GM19372 (cell line): ENCODE data around the gene PCDHB12.
"Not testable (repeated sequence)": the region's sequence is repeated elsewhere in the genome, so short reads cannot be mapped to it uniquely, and the experiment has no call there.

ENCODE experiments used
- ATAC-seq: cut with Tn5 transposase; IDR thresholded peaks from one replicate; pipeline ENCODE4 v1.9.1; 2021; ENCODE audit warnings: mild to moderate bottlenecking, low read depth, moderate library complexity; ENCODE audit not compliant: unreplicated experiment

Gene PCDHB12

DNA sequence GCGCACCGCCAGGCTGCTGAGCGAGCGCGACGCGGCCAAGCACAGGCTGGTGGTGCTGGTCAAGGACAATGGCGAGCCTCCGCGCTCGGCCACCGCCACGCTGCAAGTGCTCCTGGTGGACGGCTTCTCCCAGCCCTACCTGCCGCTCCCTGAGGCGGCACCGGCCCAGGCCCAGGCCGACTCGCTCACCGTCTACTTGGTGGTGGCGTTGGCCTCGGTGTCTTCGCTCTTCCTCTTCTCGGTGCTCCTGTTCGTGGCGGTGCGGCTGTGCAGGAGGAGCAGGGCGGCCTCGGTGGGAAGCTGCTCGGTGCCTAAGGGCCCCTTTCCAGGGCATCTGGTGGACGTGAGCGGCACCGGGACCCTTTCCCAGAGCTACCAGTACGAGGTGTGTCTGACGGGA lies 6.9 kb upstream of the PCDHB12 start:
- not testable (repeated sequence) for ATAC-seq

DNA sequence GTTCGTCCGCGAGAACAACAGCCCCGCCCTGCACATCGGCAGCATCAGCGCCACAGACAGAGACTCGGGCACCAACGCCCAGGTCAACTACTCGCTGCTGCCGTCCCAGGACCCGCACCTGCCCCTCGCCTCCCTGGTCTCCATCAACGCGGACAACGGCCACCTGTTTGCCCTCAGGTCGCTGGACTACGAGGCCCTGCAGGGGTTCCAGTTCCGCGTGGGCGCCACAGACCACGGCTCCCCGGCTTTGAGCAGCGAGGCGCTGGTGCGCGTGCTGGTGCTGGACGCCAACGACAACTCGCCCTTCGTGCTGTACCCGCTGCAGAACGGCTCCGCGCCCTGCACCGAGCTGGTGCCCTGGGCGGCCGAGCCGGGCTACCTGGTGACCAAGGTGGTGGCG lies 1.8 kb downstream of the PCDHB12 start:
- ATAC-seq, result not testable (repeated sequence)

DNA sequence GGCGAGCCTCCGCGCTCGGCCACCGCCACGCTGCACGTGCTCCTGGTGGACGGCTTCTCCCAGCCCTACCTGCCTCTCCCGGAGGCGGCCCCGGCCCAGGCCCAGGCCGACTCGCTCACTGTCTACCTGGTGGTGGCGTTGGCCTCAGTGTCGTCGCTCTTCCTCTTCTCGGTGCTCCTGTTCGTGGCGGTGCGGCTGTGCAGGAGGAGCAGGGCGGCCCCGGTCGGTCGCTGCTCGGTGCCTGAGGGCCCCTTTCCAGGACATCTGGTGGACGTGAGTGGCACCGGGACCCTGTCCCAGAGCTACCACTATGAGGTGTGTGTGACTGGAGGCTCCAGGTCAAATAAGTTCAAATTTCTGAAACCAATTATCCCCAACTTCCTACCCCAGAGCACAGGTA lies 2.3 kb downstream of the PCDHB12 start:
- ATAC-seq, result not testable (repeated sequence)

DNA sequence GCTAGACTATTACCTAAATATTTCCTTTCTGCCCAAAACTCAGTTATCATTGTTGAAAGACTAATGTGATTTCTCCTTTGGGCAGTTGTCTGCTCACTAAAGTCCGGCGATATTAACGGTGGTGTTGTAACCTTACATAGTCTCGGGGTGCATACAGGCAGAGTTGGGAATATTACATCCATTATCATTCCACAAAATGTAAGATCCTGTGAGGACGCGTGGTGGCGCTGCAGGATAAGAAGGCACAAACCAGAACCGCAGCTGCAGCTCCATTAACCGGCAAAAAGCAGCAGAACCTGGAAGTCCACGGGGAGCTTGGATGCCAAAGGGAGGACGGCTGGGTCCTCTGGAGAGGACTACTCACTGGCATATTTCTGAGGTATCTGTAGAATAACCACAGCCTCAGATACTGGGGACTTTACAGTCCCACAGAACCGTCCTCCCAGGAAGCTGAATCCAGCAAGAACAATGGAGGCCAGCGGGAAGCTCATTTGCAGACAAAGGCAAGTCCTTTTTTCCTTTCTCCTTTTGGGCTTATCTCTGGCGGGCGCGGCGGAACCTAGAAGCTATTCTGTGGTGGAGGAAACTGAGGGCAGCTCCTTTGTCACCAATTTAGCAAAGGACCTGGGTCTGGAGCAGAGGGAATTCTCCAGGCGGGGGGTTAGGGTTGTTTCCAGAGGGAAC lies 5.3 kb downstream of the PCDHB12 start, which contains the start of gene PCDHB13:
TSS of gene PCDHB13 (plus strand) at position 264 of the 684 bp plus-strand sequence. CDS start at position 469, 205 bp downstream.
- not testable (repeated sequence) for ATAC-seq

DNA sequence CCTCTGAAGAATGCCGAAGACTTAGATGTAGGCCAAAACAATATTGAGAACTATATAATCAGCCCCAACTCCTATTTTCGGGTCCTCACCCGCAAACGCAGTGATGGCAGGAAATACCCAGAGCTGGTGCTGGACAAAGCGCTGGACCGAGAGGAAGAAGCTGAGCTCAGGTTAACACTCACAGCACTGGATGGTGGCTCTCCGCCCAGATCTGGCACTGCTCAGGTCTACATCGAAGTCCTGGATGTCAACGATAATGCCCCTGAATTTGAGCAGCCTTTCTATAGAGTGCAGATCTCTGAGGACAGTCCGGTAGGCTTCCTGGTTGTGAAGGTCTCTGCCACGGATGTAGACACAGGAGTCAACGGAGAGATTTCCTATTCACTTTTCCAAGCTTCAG lies 6.1 kb downstream of the PCDHB12 start:
- not testable (repeated sequence) for ATAC-seq

DNA sequence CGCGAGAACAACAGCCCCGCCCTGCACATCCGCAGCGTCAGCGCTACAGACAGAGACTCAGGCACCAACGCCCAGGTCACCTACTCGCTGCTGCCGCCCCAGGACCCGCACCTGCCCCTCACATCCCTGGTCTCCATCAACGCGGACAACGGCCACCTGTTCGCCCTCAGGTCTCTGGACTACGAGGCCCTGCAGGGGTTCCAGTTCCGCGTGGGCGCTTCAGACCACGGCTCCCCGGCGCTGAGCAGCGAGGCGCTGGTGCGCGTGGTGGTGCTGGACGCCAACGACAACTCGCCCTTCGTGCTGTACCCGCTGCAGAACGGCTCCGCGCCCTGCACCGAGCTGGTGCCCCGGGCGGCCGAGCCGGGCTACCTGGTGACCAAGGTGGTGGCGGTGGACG lies 7.0 kb downstream of the PCDHB12 start:
- not testable (repeated sequence) for ATAC-seq

DNA sequence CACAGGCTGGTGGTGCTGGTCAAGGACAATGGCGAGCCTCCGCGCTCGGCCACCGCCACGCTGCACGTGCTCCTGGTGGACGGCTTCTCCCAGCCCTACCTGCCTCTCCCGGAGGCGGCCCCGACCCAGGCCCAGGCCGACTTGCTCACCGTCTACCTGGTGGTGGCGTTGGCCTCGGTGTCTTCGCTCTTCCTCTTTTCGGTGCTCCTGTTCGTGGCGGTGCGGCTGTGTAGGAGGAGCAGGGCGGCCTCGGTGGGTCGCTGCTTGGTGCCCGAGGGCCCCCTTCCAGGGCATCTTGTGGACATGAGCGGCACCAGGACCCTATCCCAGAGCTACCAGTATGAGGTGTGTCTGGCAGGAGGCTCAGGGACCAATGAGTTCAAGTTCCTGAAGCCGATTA lies 7.5 kb downstream of the PCDHB12 start:
- not testable (repeated sequence) for ATAC-seq

DNA sequence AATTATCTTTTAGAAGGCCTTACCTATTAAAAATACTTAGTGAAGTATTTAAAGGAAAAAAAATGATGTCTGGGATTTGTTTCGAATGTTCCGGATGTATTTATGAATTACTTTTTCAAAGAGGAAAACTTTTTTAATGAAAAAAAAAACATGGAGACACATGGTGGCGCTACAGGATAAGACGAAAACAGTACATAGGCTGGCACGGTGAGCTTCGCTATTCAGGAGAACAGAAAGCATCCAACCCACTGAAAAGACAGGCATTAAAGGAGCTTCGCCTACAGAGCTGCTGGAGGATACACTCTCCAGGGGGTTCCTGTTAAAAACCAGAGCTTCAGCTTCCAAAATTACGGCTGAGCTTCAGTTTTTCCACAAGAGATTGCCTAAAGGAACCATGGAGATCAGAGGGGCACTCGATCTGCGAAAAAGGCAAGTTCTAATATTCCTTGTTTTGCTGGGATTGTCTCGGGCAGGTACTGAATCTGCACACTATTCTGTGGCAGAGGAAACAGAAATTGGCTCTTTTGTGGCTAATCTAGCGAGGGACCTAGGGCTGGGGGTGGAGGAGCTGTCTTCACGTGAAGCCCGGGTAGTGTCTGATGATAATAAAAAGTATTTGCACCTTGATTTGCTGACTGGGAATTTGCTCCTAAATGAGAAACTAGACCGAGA lies 14.7 kb downstream of the PCDHB12 start, which contains the start of gene PCDHB14:
TSS of gene PCDHB14 (plus strand) at position 232 of the 672 bp plus-strand sequence. CDS start at position 395, 163 bp downstream.
- no peak for ATAC-seq

DNA sequence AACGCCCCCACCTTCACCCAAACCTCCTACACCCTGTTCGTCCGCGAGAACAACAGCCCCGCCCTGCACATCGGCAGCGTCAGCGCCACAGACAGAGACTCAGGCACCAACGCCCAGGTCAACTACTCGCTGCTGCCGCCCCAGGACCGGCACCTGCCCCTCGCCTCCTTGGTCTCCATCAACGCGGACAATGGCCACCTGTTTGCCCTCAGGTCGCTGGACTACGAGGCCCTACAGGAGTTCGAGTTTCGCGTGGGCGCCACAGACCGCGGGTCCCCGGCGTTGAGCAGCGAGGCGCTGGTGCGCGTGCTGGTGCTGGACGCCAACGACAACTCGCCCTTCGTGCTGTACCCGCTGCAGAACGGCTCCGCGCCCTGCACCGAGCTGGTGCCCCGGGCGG lies 16.3 kb downstream of the PCDHB12 start:
- not testable (repeated sequence) for ATAC-seq

DNA sequence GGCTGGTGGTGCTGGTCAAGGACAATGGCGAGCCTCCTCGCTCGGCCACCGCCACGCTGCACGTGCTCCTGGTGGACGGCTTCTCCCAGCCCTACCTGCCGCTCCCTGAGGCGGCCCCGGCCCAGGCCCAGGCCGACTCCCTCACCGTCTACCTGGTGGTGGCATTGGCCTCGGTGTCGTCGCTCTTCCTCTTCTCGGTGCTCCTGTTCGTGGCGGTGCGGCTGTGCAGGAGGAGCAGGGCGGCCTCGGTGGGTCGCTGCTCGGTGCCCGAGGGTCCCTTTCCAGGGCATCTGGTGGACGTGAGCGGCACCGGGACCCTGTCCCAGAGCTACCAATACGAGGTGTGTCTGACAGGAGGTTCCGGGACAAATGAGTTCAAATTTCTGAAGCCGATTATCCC lies 16.9 kb downstream of the PCDHB12 start:
- not testable (repeated sequence) for ATAC-seq

DNA sequence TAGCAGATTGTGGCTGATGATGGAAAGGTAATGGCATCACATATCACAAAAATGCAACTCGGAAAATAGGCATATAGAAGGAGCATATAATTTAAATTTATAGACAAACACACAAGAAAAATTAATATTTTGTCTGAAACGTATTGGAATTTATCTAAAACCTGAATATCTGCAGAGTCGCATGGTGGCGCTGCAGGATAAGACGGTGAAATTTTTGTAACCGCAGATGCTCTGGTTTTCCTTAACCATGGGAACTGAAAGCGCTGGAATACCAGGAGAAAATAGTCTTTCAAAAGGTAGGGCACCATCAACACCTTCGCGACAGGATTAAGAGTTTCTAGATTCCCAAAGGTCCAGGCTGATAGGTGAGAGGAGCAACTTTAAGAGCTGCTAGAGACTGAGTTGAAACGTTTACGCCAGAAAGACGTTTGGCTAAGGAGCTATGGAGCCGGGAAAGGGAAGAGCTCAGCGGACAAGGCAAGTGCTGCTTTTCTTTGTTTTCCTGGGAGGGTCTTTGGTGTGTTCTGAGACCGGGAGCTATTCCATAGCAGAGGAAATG lies 25.7 kb downstream of the PCDHB12 start:
- ATAC-seq, result no peak

DNA sequence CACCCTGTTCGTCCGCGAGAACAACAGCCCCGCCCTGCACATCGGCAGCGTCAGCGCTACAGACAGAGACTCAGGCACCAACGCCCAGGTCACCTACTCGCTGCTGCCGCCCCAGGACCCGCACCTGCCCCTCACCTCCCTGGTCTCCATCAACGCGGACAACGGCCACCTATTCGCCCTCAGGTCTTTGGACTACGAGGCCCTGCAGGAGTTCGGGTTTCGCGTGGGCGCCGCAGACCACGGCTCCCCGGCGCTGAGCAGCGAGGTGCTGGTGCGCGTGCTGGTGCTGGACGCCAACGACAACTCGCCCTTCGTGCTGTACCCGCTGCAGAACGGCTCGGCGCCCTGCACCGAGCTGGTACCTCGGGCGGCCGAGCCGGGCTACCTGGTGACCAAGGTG lies 27.4 kb downstream of the PCDHB12 start:
- ATAC-seq, result not testable (repeated sequence)

DNA sequence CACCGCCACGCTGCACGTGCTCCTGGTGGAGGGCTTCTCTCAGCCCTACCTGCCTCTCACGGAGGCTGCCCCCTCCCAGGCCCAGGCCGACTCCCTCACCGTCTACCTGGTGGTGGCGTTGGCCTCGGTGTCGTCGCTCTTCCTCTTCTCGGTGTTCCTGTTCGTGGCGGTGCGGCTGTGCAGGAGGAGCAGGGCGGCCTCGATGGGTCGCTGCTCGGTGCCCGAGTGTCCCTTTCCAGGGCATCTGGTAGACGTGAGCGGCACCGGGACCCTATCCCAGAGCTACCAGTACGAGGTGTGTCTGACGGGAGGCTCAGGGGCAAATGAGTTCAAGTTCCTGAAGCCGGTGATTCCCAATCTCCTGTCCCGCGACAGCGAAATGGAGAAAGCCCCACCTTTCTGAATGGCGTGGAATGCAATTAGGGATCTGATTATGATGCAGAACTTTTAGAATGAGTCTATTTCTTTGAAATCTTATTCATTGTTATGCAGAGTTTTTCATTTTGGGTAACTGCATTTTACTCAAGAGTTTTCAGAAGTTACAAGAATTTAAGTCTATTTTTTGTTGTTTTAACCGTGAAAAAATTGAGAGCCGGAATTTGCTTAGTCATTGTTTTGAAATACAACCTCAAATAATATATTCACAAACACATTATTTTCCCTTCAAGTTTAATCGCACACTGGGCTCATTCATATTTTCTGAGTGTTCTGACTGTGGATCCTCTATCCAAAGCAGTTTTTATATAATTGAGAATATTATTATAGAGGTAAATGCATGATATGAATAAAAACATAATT lies 28.2 kb downstream of the PCDHB12 start:
- ATAC-seq, result no peak

DNA sequence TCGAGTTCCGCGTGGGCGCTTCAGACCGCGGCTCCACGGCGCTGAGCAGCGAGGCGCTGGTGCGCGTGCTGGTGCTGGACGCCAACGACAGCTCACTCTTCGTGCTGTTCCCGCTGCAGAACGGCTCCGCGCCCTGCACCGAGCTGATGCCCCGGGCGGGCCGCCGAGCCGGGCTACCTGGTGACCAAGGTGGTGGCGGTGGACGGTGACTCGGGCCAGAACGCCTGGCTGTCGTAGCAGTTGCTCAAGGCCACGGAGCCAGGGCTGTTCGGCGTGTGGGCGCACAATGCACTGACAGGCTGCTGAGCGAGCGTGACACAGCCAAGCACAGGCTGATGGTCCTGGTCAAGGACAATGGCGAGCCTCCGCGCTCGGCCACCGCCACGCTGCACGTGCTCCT lies 33.0 kb downstream of the PCDHB12 start:
- ATAC-seq, result no peak

DNA sequence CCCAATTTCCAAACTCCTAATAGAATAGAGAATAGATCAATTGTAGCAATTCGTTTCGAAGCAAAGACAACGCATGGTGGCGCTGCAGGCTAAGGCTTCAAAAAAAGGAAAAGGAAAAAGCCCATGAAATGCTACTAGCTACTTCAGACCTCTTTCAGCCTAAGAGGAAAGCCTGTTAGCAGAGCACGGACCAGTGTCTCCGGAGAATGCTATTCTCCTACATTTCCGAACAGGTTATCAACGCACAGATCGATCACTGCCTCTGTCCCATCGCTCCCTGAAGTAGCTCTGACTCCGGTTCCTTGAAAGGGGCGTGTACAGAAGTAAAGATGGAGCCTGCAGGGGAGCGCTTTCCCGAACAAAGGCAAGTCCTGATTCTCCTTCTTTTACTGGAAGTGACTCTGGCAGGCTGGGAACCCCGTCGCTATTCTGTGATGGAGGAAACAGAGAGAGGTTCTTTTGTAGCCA lies 36.8 kb downstream of the PCDHB12 start, which contains the start of gene PCDHB15:
TSS of gene PCDHB15 (plus strand) at position 146 of the 468 bp plus-strand sequence. CDS start at position 330, 184 bp downstream.
- ATAC-seq, result no peak

DNA sequence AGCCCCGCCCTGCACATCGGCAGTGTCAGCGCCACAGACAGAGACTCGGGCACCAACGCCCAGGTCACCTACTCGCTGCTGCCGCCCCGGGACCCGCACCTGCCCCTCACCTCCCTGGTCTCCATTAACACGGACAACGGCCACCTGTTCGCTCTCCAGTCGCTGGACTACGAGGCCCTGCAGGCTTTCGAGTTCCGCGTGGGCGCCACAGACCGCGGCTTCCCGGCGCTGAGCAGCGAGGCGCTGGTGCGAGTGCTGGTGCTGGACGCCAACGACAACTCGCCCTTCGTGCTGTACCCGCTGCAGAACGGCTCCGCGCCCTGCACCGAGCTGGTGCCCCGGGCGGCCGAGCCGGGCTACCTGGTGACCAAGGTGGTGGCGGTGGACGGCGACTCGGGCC lies 38.5 kb downstream of the PCDHB12 start:
- ATAC-seq, result not testable (repeated sequence)

DNA sequence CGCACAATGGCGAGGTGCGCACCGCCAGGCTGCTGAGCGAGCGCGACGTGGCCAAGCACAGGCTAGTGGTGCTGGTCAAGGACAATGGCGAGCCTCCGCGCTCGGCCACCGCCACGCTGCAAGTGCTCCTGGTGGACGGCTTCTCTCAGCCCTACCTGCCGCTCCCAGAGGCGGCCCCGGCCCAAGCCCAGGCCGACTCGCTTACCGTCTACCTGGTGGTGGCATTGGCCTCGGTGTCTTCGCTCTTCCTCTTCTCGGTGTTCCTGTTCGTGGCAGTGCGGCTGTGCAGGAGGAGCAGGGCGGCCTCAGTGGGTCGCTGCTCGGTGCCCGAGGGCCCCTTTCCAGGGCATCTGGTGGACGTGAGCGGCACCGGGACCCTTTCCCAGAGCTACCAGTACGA lies 38.9 kb downstream of the PCDHB12 start:
- not testable (repeated sequence) for ATAC-seq

DNA sequence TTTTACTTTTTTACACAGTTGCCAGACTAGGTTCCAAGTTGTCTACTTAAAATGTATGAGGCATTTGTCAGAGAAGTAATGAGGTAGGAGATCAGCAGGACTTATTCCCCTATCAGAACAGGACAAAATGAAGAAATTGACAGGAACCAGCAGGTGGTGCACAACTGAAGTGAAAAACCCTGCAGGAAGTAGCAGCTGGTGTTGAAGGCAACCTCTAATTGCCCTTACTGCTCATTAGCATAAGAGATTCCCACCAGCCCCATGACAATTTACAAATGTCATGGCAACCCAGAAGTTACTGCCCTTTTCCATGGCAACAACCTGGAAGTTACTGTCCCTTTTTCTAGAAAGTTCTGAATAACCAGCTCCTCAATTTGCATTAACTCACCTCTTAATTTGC lies 42.1 kb downstream of the PCDHB12 start:
- ATAC-seq, result no peak

DNA sequence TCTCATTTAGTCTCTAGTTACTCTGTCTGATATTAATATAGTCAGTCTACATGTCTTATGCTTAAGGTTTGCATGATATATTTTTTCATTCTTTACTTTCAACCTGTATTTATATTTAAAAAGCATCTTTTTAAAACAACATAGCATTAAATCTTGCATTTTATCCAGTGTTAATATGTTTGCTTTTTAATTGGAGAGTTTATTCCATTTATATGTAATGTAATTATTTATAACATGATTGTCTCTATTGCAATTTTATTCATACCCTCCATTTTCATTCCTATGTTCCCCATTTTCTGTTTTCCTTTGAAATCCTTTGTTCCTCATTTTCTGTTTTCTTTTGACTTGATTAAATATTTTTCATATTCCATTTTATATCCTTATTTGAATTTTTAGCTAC lies 49.9 kb downstream of the PCDHB12 start:
- no peak for ATAC-seq

DNA sequence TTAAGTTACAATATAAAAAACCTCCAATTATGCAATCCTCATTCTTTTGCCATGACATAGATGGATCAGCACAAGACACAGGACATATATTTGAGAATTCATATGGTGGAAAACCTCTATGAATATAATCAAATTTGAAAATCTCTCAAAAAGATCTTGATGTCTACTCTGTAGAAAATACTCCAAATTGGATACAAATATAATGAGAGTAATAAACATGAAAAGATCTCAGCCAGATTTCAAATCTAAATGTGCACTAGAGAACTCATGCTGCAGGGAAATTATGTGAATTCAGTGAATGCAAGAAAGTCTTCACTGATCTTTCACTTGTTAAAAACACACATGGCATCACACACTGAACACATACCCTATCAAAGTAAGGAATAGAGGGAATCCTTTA lies 50.4 kb downstream of the PCDHB12 start:
- no peak for ATAC-seq
